ENCODE results near the gene NPAS2. TPM values are rescaled to one million over a fixed set of nuclear protein-coding genes. Genes with fewer than 3 reads are reported as not detected.

Gene NPAS2
- total RNA-seq, 1 experiment from 2014 or later = 38.3 TPM

DNA sequence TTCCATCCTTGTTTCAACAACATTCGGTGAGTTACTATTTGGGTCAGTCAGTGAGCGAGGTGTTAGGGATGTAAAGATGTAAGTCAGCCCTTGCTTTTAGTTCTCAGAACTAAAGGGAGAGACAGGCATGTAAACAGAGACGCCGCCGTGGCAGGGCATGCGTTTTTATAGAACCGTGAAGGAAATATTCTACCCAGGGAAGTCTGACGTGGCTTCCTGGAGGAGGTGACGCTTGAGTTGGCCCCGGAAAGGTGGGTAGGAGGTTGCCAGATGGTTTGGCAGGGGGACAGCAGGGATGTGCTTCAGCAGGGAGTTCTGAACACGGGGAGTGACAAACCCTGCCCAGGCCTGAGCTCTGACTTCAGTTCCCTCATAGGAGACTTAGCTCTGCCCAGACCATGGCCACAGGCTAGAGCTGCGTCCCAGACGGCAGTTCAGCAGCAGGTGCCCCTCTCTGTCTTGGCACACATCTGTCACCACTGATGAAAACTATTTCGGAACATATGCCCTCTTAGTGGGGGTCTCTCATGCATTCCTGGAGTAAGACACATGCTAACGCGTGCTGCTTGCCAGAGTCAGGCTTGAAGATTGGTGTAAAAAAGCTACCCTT is 158.7 kb downstream of the NPAS2 start:
- H3K27ac ChIP-seq = no peak overlapping the region
- no peak for TF ChIP-seq EZH2 (IDR thresholded peaks at IDR 0.05; ENCODE audit: low read depth)
- TF ChIP-seq CTCF (conservative IDR thresholded peaks at IDR 0.05) = no peak
- no peak for DNase-seq
- BruUV-seq (replicated peaks) = no TSS peak
- peaks cover 25% of the 10 kb centered on the region; the same call in 1 of the 2 replicates for H3F3A ChIP-seq (ENCODE audit: insufficient read depth, low read depth)
- H3K4me1 ChIP-seq (replicated peaks; ENCODE audit: insufficient read depth) = no peaks in the 10 kb centered on the region
- CTCF ChIA-PET = no interaction called here
- no peaks in the 10 kb centered on the region for H3K79me2 ChIP-seq (ENCODE audit: low read depth)
- H3K9me2 ChIP-seq (ENCODE audit: insufficient read depth) = no peaks in the 10 kb centered on the region
- no peaks in the 10 kb centered on the region for H4K20me1 ChIP-seq (ENCODE audit: insufficient read depth)
- no peaks in the 10 kb centered on the region for H3K27me3 ChIP-seq (ENCODE audit: insufficient read depth, low read depth)
- no peaks in the 10 kb centered on the region for H3K9me3 ChIP-seq (ENCODE audit: insufficient read depth, low read depth)
- H2AFZ ChIP-seq = no peak overlapping the region
- intact Hi-C loops (cut with micrococcal nuclease; ENCODE audit: unreplicated experiment) = no loop called here
- H3K4me3 ChIP-seq = no peak overlapping the region
- H3K4me2 ChIP-seq = no peak overlapping the region
- H3K36me3 ChIP-seq (ENCODE audit: low read depth) = peaks cover 38% of the 10 kb centered on the region
- POLR2A ChIA-PET (ENCODE audit: unreplicated experiment) = interaction anchor here (0.6 kb wide), 1 partner anchor 85 kb away, joined by 3 read pairs; no protein-coding TSS in a partner anchor

- Histone ChIP-seq H3K9me3 (ENCODE audit: insufficient read depth, low read depth) (no peaks in the 10 kb centered on the region), H3F3A (ENCODE audit: insufficient read depth, low read depth) (peaks cover 33% of the 10 kb centered on the region), H4K20me1 (ENCODE audit: insufficient read depth) (0 out of 2 replicates have a peak, but pooled peaks cover under 1% of the 10 kb centered on the region), H3K9me2 (ENCODE audit: insufficient read depth) (no peaks in the 10 kb centered on the region), H3K36me3 (ENCODE audit: low read depth) (peaks cover 27% of the 10 kb centered on the region), H3K79me2 (ENCODE audit: low read depth) (no peaks in the 10 kb centered on the region), H3K4me1 (replicated peaks; ENCODE audit: insufficient read depth) (no peaks in the 10 kb centered on the region), H3K4me2 (no peak overlapping the region), H2AFZ (no peak overlapping the region), H3K27me3 (ENCODE audit: insufficient read depth, low read depth) (no peaks in the 10 kb centered on the region), H3K27ac (no peak overlapping the region), H3K4me3 (no peak overlapping the region)
- no peak for TF ChIP-seq CTCF (conservative IDR thresholded peaks at IDR 0.05)
- TF ChIP-seq EZH2 (IDR thresholded peaks at IDR 0.05; ENCODE audit: low read depth) = no peak
- no TSS peak for BruUV-seq (replicated peaks)
- POLR2A ChIA-PET (ENCODE audit: unreplicated experiment) = no interaction called here
- CTCF ChIA-PET = interaction anchor here (0.6 kb wide), 1 partner anchor 160 kb away, joined by 5 read pairs; no protein-coding TSS in a partner anchor
- intact Hi-C loops (cut with micrococcal nuclease; ENCODE audit: unreplicated experiment) = loop anchor here (10.0 kb wide), 1 partner anchor 95 kb away; no protein-coding TSS in a partner anchor
- no peak for DNase-seq
Observed at GRCh38 chr2:100980046-100980445, 160.1 kb downstream of the NPAS2 start.

- Histone ChIP-seq H3K4me2 (no peak overlapping the region), H3K4me3 (no peak overlapping the region), H2AFZ (no peak overlapping the region), H3K27me3 (ENCODE audit: insufficient read depth, low read depth) (no peaks in the 10 kb centered on the region), H3K36me3 (ENCODE audit: low read depth) (peaks cover 28% of the 10 kb centered on the region), H3K9me3 (ENCODE audit: insufficient read depth, low read depth) (no peaks in the 10 kb centered on the region), H3K9me2 (ENCODE audit: insufficient read depth) (no peaks in the 10 kb centered on the region), H3F3A (ENCODE audit: insufficient read depth, low read depth) (peaks cover 37% of the 10 kb centered on the region), H3K79me2 (ENCODE audit: low read depth) (no peaks in the 10 kb centered on the region), H3K27ac (no peak overlapping the region), H4K20me1 (ENCODE audit: insufficient read depth) (0 out of 2 replicates have a peak, but pooled peaks cover 4% of the 10 kb centered on the region), H3K4me1 (replicated peaks; ENCODE audit: insufficient read depth) (no peaks in the 10 kb centered on the region)
- TF ChIP-seq CTCF (conservative IDR thresholded peaks at IDR 0.05) (no peak), EZH2 (IDR thresholded peaks at IDR 0.05; ENCODE audit: low read depth) (no peak)
- intact Hi-C loops (cut with micrococcal nuclease; ENCODE audit: unreplicated experiment) = loop anchor here (10.0 kb wide), 1 partner anchor 96 kb away; no protein-coding TSS in a partner anchor
- no peak for DNase-seq
- CTCF ChIA-PET = no interaction called here
- POLR2A ChIA-PET (ENCODE audit: unreplicated experiment) = no interaction called here
- BruUV-seq (replicated peaks) = no TSS peak
Observed at GRCh38 chr2:100981011-100981410, 161.1 kb downstream of the NPAS2 start.

Measured in PC-9 (cell line).